Right kidney (tissue), 1 donor: ENCODE measurements around the gene KCNB1.

Source experiments
- DNase-seq: peaks from one replicate; pipeline ENCODE4 v3.0.0-alpha.2; 2016

Gene KCNB1

DNA sequence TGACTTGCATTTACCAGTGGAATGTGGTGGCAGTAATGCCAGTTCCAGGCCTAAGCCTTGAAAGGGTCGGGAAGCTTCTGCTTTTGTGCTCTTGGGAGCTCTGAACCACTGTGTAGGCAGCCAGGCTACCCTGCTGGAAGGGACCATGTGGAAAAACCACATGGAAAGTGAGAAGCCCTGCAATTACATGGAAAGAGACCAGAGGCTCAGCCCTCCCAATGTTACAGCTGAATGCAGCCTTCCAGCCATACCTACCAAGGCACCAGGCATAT is 14.9 kb upstream of the KCNB1 start:
- DNase-seq: no peak

GRCh38 chr20:49496553-49497397 is 14.3 kb upstream of the KCNB1 start:
- no peak for DNase-seq

DNA sequence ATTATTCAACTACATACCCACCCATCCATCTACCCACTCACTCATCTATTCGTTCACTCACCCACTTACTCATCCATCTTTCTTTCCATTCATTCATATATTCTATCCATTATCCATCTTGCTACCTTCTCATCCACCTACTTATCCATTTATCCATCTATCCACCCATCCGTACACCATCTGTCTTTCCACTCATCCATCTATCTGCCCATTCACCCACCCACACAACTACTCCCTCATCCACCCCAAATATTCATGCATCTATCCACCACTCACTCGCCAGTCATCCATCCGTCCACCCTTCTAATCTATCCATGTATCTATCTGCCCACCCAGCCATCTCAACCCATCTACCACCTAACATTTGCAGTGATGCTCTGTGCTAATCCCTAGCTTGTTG is 13.6 kb upstream of the KCNB1 start:
- no peak for DNase-seq

GRCh38 chr20:49490689-49491088 is 8.2 kb upstream of the KCNB1 start:
- no peak for DNase-seq

GRCh38 chr20:49489688-49490087 is 7.2 kb upstream of the KCNB1 start:
- DNase-seq: no peak

- DNase-seq: no peak
Measured at GRCh38 chr20:49486064-49486463, 3.6 kb upstream of the KCNB1 start.

GRCh38 chr20:49485563-49485962 is 3.1 kb upstream of the KCNB1 start:
- no peak for DNase-seq

GRCh38 chr20:49484180-49485140 is 2.0 kb upstream of the KCNB1 start:
- DNase-seq: peak; percentile 79

DNA sequence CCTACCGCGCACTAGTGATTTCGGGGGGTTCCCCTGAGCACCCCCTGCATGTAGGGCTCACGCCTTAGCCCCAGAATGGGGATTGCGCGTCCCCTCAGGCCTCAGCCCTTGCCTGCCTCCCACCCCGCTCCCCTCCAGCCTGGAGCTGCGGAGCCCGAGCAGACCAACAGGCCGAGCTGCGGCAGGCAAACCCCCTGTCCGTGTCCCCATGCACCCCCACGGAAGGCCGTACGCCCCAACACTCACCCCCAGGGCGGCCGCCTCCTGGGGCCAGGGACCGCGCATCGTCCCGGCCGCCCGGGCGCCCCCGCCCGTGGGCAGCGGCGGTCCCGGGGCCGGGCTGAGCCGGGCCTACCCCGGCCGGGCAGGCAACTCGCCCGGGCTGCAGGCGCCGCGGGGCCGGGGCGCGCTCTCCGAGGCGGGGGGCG is 1.2 kb upstream of the KCNB1 start:
- DNase-seq: peak; percentile 46

DNA sequence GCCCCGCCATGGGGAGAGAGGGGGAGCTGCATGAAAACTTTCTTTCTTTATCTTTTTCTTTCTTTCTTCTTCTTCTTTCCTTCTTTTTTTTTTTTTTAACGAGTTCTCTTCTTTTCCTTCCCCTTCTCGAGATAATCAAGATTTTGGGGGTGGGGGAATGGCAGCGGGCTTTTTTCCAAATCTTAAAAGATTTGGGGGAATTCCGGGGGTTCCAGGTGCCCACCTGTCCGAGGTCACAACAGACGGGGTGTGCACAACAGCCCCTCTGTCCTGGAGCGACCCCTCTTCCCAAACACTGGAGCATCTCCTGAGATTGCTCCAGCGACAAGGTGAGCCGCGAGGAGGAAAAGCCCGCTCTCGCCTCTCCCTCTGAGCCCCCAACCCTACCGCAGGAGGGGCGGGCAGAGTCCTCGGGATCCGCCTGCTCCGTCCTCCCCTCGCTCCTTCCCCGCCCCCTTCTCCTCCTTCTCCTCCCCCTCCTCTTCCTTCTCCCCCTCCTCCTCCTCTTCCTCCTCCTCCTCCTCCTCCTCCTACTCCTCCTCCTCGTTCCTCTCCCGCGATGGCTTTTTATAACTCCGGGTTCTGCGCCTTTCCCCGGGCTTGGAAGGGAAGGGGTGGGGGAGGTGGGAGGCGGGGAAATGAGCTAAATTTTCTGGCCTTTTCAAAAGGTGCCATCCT is 689 bp upstream of the KCNB1 start:
- DNase-seq: no peak

DNA sequence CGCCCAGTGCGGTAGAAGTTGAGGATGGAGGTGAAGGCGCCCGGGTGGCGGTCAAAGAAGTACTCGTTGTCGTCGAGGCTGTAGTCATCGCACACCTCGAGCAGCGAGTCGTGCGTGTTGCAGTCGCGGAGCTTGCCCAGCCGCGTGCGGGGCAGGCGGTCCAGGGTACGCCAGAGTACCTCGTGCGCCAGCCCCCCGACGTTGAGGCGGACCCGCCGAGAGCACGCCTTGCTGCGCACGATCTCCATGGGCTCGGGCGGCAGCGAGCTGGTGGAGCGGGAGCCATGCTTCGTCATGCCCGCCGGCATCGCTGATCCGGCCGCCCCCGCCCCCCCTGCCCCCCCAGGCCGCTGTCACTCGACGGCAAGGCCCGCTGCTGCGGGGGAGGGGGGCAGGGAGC is 295 bp downstream of the KCNB1 start:
- no peak for DNase-seq

GRCh38 chr20:49481116-49481515 is 1.4 kb downstream of the KCNB1 start:
- no peak for DNase-seq

DNA sequence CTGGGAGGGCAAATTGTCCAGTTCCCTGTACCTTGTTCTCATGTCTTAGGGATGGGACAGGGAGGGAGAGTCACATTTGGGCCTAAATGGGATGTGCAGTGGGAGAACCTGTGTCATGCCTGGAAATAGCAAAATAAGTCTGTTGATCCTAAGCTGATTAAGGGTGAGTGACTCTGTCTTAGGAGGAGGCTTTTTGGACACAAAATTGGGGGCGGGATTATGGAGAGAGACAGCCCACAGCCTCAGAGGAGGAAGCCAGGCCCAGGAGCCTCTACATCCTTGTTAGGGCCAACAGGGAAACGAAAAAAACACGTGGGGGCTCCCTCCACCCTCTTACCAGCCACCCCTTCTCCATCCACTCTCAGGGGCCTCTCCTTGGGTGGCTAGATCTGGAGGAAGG is 2.2 kb downstream of the KCNB1 start:
- no peak for DNase-seq

GRCh38 chr20:49479785-49480184 is 2.7 kb downstream of the KCNB1 start:
- DNase-seq: no peak

GRCh38 chr20:49478754-49479689 is 3.4 kb downstream of the KCNB1 start:
- DNase-seq: no peak

DNA sequence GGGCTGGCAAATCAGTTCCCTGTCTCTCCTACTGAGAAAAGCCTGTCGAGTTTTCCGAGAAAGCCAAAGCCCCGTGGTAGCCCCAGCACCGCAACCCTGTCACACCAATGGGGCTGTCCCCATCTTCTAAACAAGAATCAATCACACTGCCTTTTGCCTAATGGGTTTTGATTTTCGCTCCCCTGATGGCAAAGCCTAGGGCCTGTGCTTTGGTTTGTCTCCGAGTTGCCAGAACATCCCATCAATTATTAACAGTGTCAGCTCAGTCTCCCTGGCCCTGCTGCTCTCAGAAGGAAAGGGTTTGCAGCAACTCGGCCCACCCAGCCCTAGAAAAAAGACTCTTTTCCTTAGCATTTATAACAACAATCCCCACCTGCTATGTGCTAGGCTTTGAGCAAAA is 4.2 kb downstream of the KCNB1 start:
- DNase-seq: no peak

DNA sequence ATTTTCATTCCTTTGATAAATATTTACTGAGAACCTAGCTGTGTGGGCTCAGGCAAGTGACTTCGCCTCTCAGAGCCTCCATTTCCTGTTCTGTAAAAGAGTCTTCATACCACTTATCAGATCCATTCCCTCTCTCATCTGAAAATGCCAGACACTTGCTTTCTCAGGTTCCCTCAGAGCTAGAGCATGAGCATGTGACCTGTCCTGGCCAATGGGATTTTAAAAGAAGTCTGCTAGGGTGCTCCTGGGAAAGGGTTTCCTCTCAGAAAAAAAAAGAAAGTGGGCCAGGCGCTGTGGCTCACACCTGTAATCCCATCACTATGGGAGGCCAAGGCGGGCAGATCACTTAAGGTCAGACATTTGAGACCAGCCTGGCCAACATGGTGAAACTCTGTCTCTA is 5.3 kb downstream of the KCNB1 start:
- DNase-seq: no peak

DNA sequence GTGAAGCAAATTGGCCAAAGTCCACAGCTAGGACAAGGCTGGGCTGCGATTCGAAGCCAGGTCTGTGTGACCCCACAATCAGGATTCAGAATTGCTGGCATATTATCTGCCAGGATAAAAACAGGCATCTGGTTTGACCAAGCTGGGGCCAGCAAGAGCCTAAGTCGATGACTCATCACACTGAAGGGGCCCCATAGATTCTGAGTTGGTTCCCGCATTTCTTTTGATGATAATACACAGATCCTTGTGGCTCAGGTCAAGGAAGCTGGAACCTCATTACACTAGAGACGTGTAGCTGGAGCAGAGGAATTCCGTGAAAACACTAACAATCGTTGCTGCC is 6.5 kb downstream of the KCNB1 start:
- DNase-seq: no peak

DNA sequence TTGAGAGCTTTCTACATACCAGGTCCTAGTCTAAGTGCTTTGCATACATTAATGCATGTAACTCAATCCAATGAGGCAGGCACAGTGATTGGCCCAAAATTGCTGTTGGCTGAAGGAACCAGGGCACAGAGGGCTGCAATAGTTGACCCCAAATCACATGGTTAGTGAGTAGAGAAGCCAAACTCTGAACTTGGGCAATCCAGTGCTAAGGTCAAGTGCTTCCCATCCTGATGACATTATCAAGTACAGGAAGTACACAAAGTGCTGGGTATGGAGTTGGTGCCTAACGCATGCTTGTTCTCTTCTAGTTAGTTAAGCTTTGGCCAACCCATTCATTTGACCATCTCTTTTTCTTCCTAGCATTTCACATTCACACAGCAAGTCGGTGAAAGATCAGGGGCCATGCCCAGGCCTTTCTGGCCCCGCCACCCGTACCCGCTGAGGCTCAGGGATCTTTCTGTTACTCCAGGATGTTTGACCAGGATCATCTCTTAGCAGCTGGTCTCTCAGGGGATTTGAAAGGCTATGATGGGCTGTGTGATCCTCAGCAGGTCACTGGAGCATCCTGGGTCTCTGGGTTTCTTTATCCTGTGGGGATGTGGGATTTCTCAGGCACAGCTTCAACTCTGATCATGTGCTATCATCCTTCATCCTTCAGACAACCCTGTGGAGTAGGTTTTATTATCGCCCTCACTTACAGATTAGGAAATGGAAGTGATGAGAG is 7.0 kb downstream of the KCNB1 start:
- DNase-seq: no peak

DNA sequence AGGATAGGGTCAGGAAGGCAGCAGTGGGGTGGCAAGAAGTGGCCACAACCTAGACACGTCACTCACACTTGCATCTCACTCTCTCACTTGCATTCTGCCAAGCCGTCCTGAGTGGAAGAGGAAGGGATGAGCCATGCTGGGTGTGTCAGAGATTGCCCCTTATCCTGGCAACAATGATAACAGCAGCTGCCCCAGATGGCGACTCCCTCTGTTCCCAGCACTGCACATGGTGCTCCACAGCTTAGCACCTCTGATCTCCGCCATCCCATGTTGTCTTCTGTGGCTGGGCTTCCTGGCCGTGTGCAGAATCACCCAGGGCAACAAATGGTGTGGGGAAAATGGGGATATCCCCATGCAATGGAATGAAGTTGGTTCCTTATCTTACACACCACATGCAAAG is 11.1 kb downstream of the KCNB1 start:
- no peak for DNase-seq

GRCh38 chr20:49470922-49471321 is 11.5 kb downstream of the KCNB1 start:
- DNase-seq: no peak
